ACHN (cell line): ENCODE results near the gene ACOT7.

Experiments used
- DNase-seq: peaks from one replicate; pipeline ENCODE4 v3.0.0-alpha.2; 2015
- in situ Hi-C: cut with HindIII; loops from 2 replicates; pipeline ENCODE4 v1.10.0; 2017; ENCODE audit warnings: low sequenced_read_pairs, low pct_ligation_motif_present, low pct_unique_long_range_greater_than_20kb

ACOT7 gene

DNA sequence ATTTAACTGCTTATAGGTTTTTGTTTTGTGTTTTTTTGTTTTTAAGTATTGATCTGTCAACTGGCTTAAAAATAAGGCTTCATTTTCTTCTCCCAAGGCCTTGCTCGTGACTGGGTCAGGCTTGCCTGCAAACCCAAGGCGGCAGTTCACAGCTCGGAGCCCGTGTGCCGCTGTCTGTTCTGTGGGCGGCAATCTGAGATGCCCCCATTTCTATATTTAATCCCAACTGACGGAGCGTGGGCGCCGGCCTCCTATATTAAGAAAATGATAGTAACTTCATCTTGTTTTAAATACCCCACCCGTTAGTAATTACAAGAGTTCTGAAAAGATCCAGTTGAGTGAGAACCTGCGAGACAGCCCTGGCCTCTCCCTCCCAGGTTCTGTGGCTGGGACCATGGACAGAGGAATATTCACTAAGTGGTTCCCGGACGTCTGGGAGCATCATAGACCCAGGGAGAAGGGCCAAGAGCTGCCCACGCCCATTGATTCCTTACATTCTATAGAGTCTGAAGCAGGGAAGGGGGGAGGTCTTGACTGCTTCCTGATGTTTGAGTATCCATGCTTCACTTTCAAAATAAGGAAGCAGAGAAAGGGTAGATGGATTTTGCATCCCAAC, 90.1 kb downstream of the ACOT7 start:
- no peak for DNase-seq
- in situ Hi-C loops = no loop called here

DNA sequence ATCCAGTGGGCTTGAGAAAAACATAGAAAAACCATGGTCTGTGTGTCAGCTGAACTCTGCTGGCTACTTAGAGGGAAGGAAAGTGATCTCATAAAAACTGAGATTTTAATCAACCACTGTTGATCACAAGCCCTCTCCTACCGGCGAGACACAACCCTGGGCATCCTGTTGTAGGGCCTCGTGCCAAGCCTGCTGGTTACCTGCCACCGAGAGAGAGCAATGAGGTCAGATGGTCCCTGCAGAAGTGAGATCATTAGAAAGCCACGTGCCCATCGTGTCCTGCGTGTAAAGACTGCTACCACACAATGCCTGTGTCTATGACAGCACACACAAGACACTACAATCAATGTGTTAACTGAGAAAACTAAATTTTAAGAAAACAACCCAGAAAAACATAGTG, 91.0 kb downstream of the ACOT7 start:
- in situ Hi-C loops = no loop called here
- no peak for DNase-seq

GRCh38 chr1:6301526-6301925, 92.0 kb downstream of the ACOT7 start:
- no peak for DNase-seq
- in situ Hi-C loops = no loop called here

DNA sequence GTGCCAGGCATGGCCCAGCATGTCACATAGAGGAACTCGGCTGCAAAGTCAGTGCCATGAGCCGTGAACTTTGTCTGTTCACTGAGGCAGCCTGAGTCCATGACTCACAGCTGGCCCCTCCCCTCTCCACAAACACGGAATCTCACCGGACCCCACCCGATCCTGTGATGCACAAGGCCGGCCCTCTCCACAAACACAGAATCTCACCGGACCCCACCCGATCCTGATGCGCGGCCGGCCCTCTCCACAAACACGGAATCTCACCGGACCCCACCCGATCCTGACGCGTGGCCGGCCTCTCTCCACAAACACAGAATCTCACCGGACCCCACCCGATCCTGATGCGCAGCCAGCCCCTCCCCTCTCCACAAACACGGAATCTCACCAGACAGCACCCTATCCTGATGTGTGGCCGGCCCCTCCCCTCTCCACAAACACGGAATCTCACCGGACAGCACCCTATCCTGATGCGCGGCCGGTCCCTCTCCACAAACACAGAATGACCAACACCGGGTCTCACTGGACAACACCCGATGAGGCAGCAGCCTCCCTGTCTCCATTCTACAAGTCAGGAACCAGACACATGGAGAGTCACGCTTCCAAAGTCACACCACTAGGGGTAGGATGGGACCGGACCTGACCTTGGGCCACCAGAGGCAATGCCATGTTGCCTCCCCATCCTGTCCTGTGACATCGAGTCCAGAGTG, 93.1 kb downstream of the ACOT7 start:
- DNase-seq = no peak
- in situ Hi-C loops = no loop called here

GRCh38 chr1:6299557-6300165, 93.9 kb downstream of the ACOT7 start:
- in situ Hi-C loops = no loop called here
- no peak for DNase-seq

DNA sequence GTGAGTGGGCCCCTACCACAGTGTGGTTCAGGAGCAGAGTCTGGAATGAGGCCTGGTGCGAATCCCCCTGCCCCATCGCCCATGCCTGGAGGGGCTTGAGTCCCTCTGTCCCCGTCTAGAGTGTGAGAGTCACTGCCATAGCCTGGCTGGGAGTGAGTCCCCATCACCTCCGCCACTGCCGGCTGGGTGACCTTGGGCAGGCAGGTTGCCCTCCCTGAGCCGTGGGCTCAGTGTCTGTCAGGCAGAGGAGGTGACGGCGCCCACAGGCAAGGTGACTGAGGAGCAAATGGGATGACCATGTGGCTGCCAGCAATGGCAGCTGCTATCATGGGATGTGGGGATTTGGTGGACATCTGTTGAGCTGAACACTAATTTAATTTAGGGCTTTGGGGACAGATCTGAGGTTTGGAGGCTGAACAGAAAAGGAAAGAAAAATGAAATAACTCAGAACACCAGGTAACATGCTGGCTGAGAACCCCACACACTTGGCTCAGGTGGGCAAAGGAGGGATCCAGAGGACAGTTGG, 94.6 kb downstream of the ACOT7 start:
- in situ Hi-C loops = no loop called here
- no peak for DNase-seq

GRCh38 chr1:6298530-6298929, 95.0 kb downstream of the ACOT7 start:
- in situ Hi-C loops = no loop called here
- DNase-seq = no peak

DNA sequence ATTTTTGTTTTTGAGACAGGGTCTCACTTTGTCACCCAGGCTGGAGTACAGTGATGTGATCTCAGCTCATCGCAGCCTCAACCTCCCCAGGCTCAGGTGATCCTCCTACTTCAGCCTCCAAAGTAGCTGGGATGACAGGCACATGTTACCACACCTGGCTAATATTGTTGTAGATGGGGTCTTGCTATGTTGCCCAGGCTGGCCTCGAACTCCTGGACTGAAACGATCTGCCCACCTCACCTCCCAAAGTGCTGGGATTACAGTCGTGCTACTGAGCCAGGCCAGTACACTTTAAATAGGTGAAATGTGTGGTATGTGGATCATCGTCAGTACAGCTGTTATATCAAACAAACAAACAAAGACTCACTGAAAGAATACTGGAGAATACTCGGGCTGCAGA, 97.7 kb downstream of the ACOT7 start:
- no peak for DNase-seq

GRCh38 chr1:6294890-6295556, 98.5 kb downstream of the ACOT7 start:
- DNase-seq = no peak
- in situ Hi-C loops = no loop called here

More for the DNA sequence above, 97.7 kb downstream of the ACOT7 start:
- in situ Hi-C loops = no loop called here

GRCh38 chr1:6294080-6294889, 99.3 kb downstream of the ACOT7 start:
- in situ Hi-C loops = no loop called here
- DNase-seq = no peak

DNA sequence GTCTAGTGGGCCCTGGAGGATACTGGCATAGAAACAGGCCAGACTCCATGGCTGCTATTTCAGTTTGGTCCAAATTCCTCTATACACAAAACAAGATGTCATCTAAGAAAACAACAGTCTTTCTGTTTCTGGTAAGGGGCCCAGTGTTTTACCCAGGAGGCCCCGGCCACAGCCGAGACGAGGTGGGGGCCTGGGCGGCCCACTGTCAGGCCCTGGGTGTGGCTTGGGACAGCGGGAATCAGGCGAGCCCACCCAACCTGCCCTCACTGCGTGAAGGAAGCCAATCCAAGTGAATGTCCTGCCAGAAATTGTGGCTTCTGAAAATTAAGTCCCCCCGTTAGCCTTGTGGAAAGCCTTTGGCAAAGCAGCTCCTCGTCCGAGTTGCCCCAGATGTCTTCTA, 101.5 kb downstream of the ACOT7 start:
- in situ Hi-C loops = no loop called here
- DNase-seq = no peak

GRCh38 chr1:6288665-6289064, 104.9 kb downstream of the ACOT7 start:
- DNase-seq = no peak
- in situ Hi-C loops = no loop called here

DNA sequence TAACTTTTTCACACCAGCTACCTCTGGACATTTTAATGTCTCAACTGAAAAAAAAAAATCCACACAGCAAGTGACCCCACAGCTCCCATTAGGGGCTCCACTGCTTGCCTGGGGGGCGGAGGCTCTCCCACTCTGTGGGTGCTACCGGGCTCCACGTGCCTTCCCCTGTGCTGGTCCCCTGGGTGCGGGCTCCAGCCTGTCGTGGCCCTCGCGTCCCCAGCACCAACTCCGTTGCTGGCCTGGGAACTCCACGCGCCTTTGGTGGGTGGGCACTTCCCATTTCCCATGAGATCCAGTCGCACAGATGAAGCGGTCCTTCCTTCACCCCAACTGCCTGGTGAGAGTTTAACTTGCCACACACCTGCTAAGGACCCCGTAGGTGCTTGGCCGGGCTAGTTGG, 105.5 kb downstream of the ACOT7 start:
- in situ Hi-C loops = no loop called here
- DNase-seq = no peak

DNA sequence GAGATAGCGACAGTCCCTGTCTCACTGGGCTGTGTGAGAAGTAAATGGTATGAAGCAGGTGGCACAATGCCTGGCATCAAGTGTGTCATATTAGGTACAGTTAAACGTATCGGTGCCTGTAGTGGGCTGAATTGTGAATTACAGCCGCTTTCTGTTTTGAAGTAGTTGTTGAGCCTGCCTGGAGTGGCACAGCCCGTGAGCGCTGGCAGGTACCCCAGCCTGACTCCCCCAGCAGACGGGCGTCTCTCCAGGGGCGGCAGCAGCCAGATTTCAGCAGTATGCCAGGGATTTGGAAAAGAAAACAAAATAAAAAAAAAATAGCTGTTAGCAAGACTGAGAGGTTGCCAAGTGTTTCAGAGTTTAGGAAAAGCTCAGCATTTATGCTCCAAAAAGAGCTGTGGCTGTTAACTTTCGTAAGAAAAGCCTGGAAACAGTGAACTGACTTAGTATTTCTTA, 106.1 kb downstream of the ACOT7 start:
- no peak for DNase-seq
- in situ Hi-C loops = no loop called here

GRCh38 chr1:6287029-6287428, 106.5 kb downstream of the ACOT7 start:
- DNase-seq = no peak
- in situ Hi-C loops = no loop called here

GRCh38 chr1:6286266-6286665, 107.3 kb downstream of the ACOT7 start:
- in situ Hi-C loops = no loop called here
- no peak for DNase-seq

- no peak for DNase-seq
- in situ Hi-C loops = no loop called here
Observed at GRCh38 chr1:6285336-6285735, 108.2 kb downstream of the ACOT7 start.

GRCh38 chr1:6282577-6283270, 110.8 kb downstream of the ACOT7 start:
- DNase-seq = no peak
- in situ Hi-C loops = no loop called here
